ENCODE data around the gene TNFRSF8. TPM values are rescaled to one million over a fixed set of nuclear protein-coding genes. Genes with fewer than 3 reads are reported as not detected.

The TNFRSF8 gene
- total and polyA plus RNA-seq, 9 of the 15 experiments (the other 6 are each of a cell fraction or from before 2014, with no cell fraction given) = 3.5 to 38.4 (median 17.1) TPM

GRCh38 chr1:12056331-12056841 lies 6.7 kb upstream of the TNFRSF8 start:
- Histone ChIP-seq H3K9me1 (ENCODE audit: control insufficient read depth, insufficient read depth, low read length) (no peaks in the 10 kb centered on the region), H3K9me3 (replicated peaks; ENCODE audit: control insufficient read depth, insufficient read depth, low read depth, low read length) (0 out of 2 replicates have a peak, but pooled peaks cover 3% of the 10 kb centered on the region), H3K9ac (ENCODE audit: insufficient read depth in 1 of 2, low read depth in 2 of 2, low read length in 2 of 2) (peak overlapping the region in 1 of 2 experiments; percentile 18; a peak in 1 of 4 replicates), H3K27ac (ENCODE audit: extremely low read depth, low read depth, low read length) (no peak overlapping the region), H4K20me1 (replicated peaks; ENCODE audit: control insufficient read depth, insufficient read depth, low read length) (no peaks in the 10 kb centered on the region), H3K27me3 (ENCODE audit: control insufficient read depth in 2 of 2, insufficient read depth in 2 of 2, low read length in 2 of 2) (no peaks in the 10 kb centered on the region), H2AFZ (ENCODE audit: low read depth, low read length) (0 out of 2 replicates have a peak overlapping the region, but pooled peaks have one; percentile 9), H3K4me1 (replicated peaks in 1 of 2; ENCODE audit: control insufficient read depth in 2 of 2, insufficient read depth in 2 of 2, low read length in 2 of 2) (peaks cover 27 to 42% of the 10 kb centered on the region in 2 experiments), H3K4me3 (no peak overlapping the region), H3K4me2 (ENCODE audit: insufficient read depth, low read length) (no peak overlapping the region), H3K36me3 (ENCODE audit: control insufficient read depth, insufficient read depth, low read length) (no peaks in the 10 kb centered on the region), H3K79me2 (ENCODE audit: control insufficient read depth, insufficient read depth, low read length) (no peaks in the 10 kb centered on the region)
- CTCF ChIA-PET (ENCODE audit: low intra/inter-chr PET ratio) = no interaction called here
- no peak for FAIRE-seq
- POLR2A ChIA-PET = interaction anchor here (8.3 kb wide), 1 partner anchor 147 kb away, joined by 67 read pairs; no protein-coding TSS in a partner anchor
- no peak for DNase-seq (ENCODE audit: extremely low read depth in 1 of 4, low spot score in 3 of 4)
- ATAC-seq = no peak
- 47% methylated on average over 16 of the region's 16 CpGs for WGBS (ENCODE audit: insufficient coverage, low coverage, missing lambda C conversion rate)
- intact Hi-C loops (cut with micrococcal nuclease) = no loop called here
- in situ Hi-C loops (cut with MboI) = no loop called here
- BruUV-seq (replicated peaks) = no TSS peak
- peak; percentile 90 for TF ChIP-seq ZNF263 (CRISPR knock-in tag; IDR thresholded peaks at IDR 0.05; ENCODE audit: borderline replicate concordance)
- TF ChIP-seq BCOR (IDR thresholded peaks at IDR 0.05) = 0 out of 2 replicates have a peak, but pooled peaks have one; percentile 6
- no peak for TF ChIP-seq ZNF316 (IDR thresholded peaks at IDR 0.05)
- no peak for TF ChIP-seq ZBTB7A (IDR thresholded peaks at IDR 0.05; ENCODE audit: borderline replicate concordance, control insufficient read depth, low read depth, low read length)
- peak in 1 of 2 experiments; percentile 27; a peak in 1 of 4 replicates for TF ChIP-seq RCOR1 (IDR thresholded peaks at IDR 0.05; ENCODE audit: borderline replicate concordance in 1 of 2, low read depth in 2 of 2, low read length in 2 of 2)
- peak; percentile 55 for TF ChIP-seq FOSL1 (tag; conservative IDR thresholded peaks at IDR 0.05)
- TF ChIP-seq DPF2 (IDR thresholded peaks at IDR 0.05) = 0 out of 2 replicates have a peak, but pooled peaks have one; percentile 27
- TF ChIP-seq SREBF1 (IDR thresholded peaks at IDR 0.05; ENCODE audit: borderline replicate concordance, low read depth, low read length) = no peak
- peak; percentile 73 to 80; a peak in 3 of 4 replicates for TF ChIP-seq KDM1A (IDR thresholded peaks at IDR 0.05)
- TF ChIP-seq ATF3 (IDR thresholded peaks at IDR 0.05) = peak; percentile 61; the same call in 1 of the 2 replicates
- no peak for TF ChIP-seq ATF3 (CRISPR knock-in tag; conservative IDR thresholded peaks at IDR 0.05)
- TF ChIP-seq ZBTB49 (CRISPR knock-in tag; IDR thresholded peaks at IDR 0.05; ENCODE audit: borderline replicate concordance) = no peak
- no peak for TF ChIP-seq HSF4 (CRISPR knock-in tag; IDR thresholded peaks at IDR 0.05; ENCODE audit: borderline replicate concordance)
- no peak for TF ChIP-seq THRB (CRISPR knock-in tag; conservative IDR thresholded peaks at IDR 0.05)
